SK-N-SH (cell line): ENCODE results near the gene RNF148. TPM values are rescaled to one million over a fixed set of nuclear protein-coding genes. Genes with fewer than 3 reads are reported as not detected.

Experiments
- CTCF ChIA-PET: fragments of 300-600, 350-600 bp; formaldehyde crosslinking; extraction: SDS; loops from one replicate; lab custom pipeline; 2021; lab: Yijun Ruan, JAX
- POLR2A ChIA-PET: fragments of 350-600 bp; sonication (Branson Sonifier 250); formaldehyde crosslinking; extraction: SDS; loops from one replicate; lab custom pipeline; 2020; ENCODE audit warnings: antibody characterized with exemption, inconsistent platforms; lab: Yijun Ruan, JAX
- DNase-seq: peaks from one replicate; pipeline ENCODE4 v3.0.0; 2012
- H2AFZ ChIP-seq: fragments of 200-600 bp; sonication (generic); 2 replicates; pipeline ENCODE4 v1.8.1; 2016; ENCODE audit warnings: antibody characterized with exemption, mild to moderate bottlenecking, low read depth
- H3F3A ChIP-seq: fragments of 200-600 bp; sonication (generic); replicated peaks from 2 replicates; pipeline ENCODE3; 2016; ENCODE audit warnings: antibody characterized with exemption, mild to moderate bottlenecking; ENCODE audit not compliant: insufficient read depth
- H3K27ac ChIP-seq, 2 experiments: fragments of 200-500 bp in 1 of 2; fragments of 200-600 bp in 1 of 2; sonication (Bioruptor generic) in 1 of 2; sonication (generic), shearing (Covaris generic) in 1 of 2; 2 replicates each; pipeline versions ENCODE4 v1.5.1 to v1.6.1; 2014 to 2016; ENCODE audit warnings: low read depth in 2 of 2, inconsistent platforms in 1 of 2, low read length in 1 of 2, mild to moderate bottlenecking in 1 of 2, mixed read lengths in 1 of 2
- H3K27me3 ChIP-seq: fragments of 200-600 bp; sonication (generic), shearing (Covaris generic); 2 replicates; pipeline ENCODE4 v1.6.1; 2016; ENCODE audit warnings: mixed run types; ENCODE audit not compliant: insufficient read depth
- H3K36me3 ChIP-seq, 2 experiments: fragments of 200-500 bp in 1 of 2; fragments of 200-600 bp in 1 of 2; sonication (Bioruptor generic) in 1 of 2; sonication (generic) in 1 of 2; replicated peaks in 1 of 2; 2 replicates each; pipeline versions ENCODE3 to v1.5.1; 2014 to 2016; ENCODE audit warnings: low read length in 1 of 2, mild to moderate bottlenecking in 1 of 2; ENCODE audit not compliant: insufficient read depth in 2 of 2, control insufficient read depth in 1 of 2
- H3K4me1 ChIP-seq, 2 experiments: fragments of 200-500 bp in 1 of 2; fragments of 200-600 bp in 1 of 2; sonication (Bioruptor generic) in 1 of 2; sonication (generic), shearing (Covaris generic) in 1 of 2; 2 replicates each; pipeline versions ENCODE4 v1.5.1 to v1.6.1; 2014 to 2016; ENCODE audit warnings: low read depth in 1 of 2, low read length in 1 of 2, mixed run types in 1 of 2; ENCODE audit not compliant: insufficient read depth in 2 of 2, control insufficient read depth in 1 of 2
- H3K4me2 ChIP-seq: fragments of 200-600 bp; sonication (generic), shearing (Covaris generic); 2 replicates; pipeline ENCODE4 v1.6.1; 2017; ENCODE audit warnings: mixed run types
- H3K4me3 ChIP-seq, 2 experiments: fragments of 200-500 bp in 1 of 2; fragments of 200-600 bp in 1 of 2; sonication (Bioruptor generic) in 1 of 2; sonication (generic), shearing (Covaris generic) in 1 of 2; 2 replicates each; pipeline versions ENCODE4 v1.5.1 to v1.8.1; 2014 to 2016; ENCODE audit warnings: low read depth in 2 of 2, inconsistent platforms in 1 of 2, low read length in 1 of 2, mild to moderate bottlenecking in 1 of 2, mixed read lengths in 1 of 2, moderate library complexity in 1 of 2
- H3K79me2 ChIP-seq: fragments of 200-600 bp; sonication (generic); 2 replicates; pipeline ENCODE4 v1.8.1; 2017; ENCODE audit warnings: mild to moderate bottlenecking; ENCODE audit not compliant: insufficient read depth
- H3K9ac ChIP-seq: fragments of 200-600 bp; sonication (generic); 2 replicates; pipeline ENCODE4 v1.6.1; 2017; ENCODE audit warnings: mixed run types
- H3K9me2 ChIP-seq: fragments of 200-600 bp; sonication (generic); 2 replicates; pipeline ENCODE4 v1.6.1; 2017; ENCODE audit warnings: mixed run types
- H3K9me3 ChIP-seq: fragments of 200-600 bp; sonication (generic); 2 replicates; pipeline ENCODE4 v1.6.1; 2017; ENCODE audit warnings: mixed run types, mild to moderate bottlenecking, moderate library complexity
- H4K20me1 ChIP-seq: fragments of 200-600 bp; sonication (generic); 2 replicates; pipeline ENCODE4 v1.6.1; 2017; ENCODE audit warnings: mild to moderate bottlenecking, mixed run types; ENCODE audit not compliant: insufficient read depth
- CHD2 ChIP-seq: fragments of 150-350 bp; IDR thresholded peaks from 2 replicates; pipeline ENCODE4 v1.6.1; 2018; ENCODE audit warnings: low read length; ENCODE audit not compliant: partially characterized antibody
- FOSL2 ChIP-seq: IDR thresholded peaks from 2 replicates; pipeline ENCODE4 v1.4.0; 2012; ENCODE audit warnings: low read depth, mild to moderate bottlenecking, moderate library complexity, borderline replicate concordance
- FOXM1 ChIP-seq: IDR thresholded peaks from 2 replicates; pipeline ENCODE4 v1.4.0; 2012; ENCODE audit warnings: low read depth, mild to moderate bottlenecking
- GABPA ChIP-seq: IDR thresholded peaks from 2 replicates; pipeline ENCODE4 v1.4.0; 2012; ENCODE audit warnings: low read depth, mild to moderate bottlenecking
- NFIC ChIP-seq: IDR thresholded peaks from 2 replicates; pipeline ENCODE4 v1.4.0; 2012; ENCODE audit warnings: borderline replicate concordance
- NRF1 ChIP-seq: IDR thresholded peaks from 2 replicates; pipeline ENCODE4 v1.6.1; 2012; ENCODE audit warnings: low read depth, mild to moderate bottlenecking, low read length
- POLR2AphosphoS5 ChIP-seq: IDR thresholded peaks from 2 replicates; pipeline ENCODE4 v1.6.1; 2012; ENCODE audit warnings: low read depth, low read length
- RFX5 ChIP-seq: IDR thresholded peaks from 2 replicates; pipeline ENCODE4 v1.6.1; 2012; ENCODE audit warnings: mild to moderate bottlenecking, improper control_type of control experiment, low read length
- RXRA ChIP-seq: IDR thresholded peaks from 2 replicates; pipeline ENCODE4 v1.4.0; 2012; ENCODE audit warnings: low read depth, mild to moderate bottlenecking, borderline replicate concordance
- SMC3 ChIP-seq: IDR thresholded peaks from 2 replicates; pipeline ENCODE4 v1.6.1; 2012; ENCODE audit warnings: low read depth, low read length, improper control_type of control experiment
- TAF1 ChIP-seq: IDR thresholded peaks from 2 replicates; pipeline ENCODE4 v1.6.1; 2012; ENCODE audit warnings: low read depth, mild to moderate bottlenecking, low read length, moderate library complexity, borderline replicate concordance
- WGBS: methylation state at CpG from one replicate; pipeline ENCODE4 v1.1.6; 2017; ENCODE audit warnings: low lambda C conversion rate; 5-methylcytosine and 5-hydroxymethylcytosine counted together
- polyA plus RNA-seq, 3 experiments: library from polyadenylated mRNA; depleted of rRNA; stranded (reverse); fragments of >200 nt; gene quantifications; 2 replicates each; pipeline ENCODE4 v1.2.3, GENCODE V29; 2012
- TF ChIP-seq, protein P1 (sequence below): IDR thresholded peaks from 2 replicates; pipeline ENCODE4 v1.4.0; 2012; ENCODE audit warnings: low read depth, borderline replicate concordance
- TF ChIP-seq, protein P2 (sequence below): IDR thresholded peaks from 2 replicates; pipeline ENCODE4 v1.4.0; 2012; ENCODE audit warnings: low read depth, borderline replicate concordance
- TF ChIP-seq, protein P3 (sequence below): fragments of 150-350 bp; IDR thresholded peaks from 2 replicates; pipeline ENCODE4 v1.6.1; 2016; ENCODE audit warnings: mild to moderate bottlenecking, low read depth, low read length

RNF148 gene
- polyA plus RNA-seq, 1 of the 3 experiments (the other 2 are of a cell fraction): not detected

DNA sequence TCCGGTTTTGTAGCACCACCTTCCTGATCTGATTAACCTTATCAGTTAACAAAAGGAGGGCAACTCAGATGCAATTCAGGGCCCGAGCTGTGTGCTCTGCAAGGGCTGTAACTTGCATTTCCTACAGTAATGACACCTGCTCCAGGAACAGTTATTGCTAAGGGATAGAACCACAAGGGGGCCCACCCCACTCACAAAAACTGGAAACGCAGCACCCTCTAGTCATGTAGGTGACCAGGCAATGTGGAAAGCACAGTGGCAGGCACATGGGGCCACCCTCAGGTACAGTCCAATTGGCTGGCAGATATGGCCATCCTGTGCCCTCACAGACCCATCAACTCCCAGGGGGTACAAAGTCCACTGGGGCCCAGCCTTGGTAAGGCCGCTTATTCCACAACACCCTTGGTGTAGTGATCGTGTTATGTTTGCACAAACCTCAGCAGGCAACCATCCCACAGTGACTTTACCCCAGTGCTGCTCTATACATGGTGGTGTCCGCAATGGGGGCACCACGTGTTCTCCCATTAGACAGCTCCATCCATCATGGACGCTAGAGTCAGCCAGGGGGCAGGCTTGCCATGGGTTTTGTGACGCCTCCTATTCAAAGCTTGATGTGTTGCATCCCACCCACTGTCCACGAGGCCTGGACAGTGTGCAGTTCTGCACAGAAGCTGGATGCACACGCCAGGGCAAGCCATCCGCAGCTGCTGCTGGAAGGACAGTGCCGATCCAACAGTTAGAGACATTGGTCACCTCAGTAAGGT lies 13.2 kb downstream of the RNF148 start:
- H3K9me2 ChIP-seq: no peaks in the 10 kb centered on the region
- H2AFZ ChIP-seq: no peak overlapping the region
- ChIA-PET POLR2A (no interaction called here), CTCF (no interaction called here)
- no peak overlapping the region for H3K27ac ChIP-seq
- no peaks in the 10 kb centered on the region for H3K79me2 ChIP-seq
- no peaks in the 10 kb centered on the region for H3K36me3 ChIP-seq
- H3K9me3 ChIP-seq: no peaks in the 10 kb centered on the region
- H3K4me3 ChIP-seq: no peak overlapping the region
- 11% methylated on average over 12 of the region's 13 CpGs for WGBS
- no peaks in the 10 kb centered on the region for H4K20me1 ChIP-seq
- H3K4me1 ChIP-seq: no peaks in the 10 kb centered on the region
- no peak overlapping the region for H3K4me2 ChIP-seq
- H3K9ac ChIP-seq: no peak overlapping the region
- H3F3A ChIP-seq: no peaks in the 10 kb centered on the region
- DNase-seq: no peak
- TF ChIP-seq POLR2AphosphoS5: no peak
- TF ChIP-seq, protein P1, sequence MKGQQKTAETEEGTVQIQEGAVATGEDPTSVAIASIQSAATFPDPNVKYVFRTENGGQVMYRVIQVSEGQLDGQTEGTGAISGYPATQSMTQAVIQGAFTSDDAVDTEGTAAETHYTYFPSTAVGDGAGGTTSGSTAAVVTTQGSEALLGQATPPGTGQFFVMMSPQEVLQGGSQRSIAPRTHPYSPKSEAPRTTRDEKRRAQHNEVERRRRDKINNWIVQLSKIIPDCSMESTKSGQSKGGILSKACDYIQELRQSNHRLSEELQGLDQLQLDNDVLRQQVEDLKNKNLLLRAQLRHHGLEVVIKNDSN: no peak
- no peak for TF ChIP-seq NFIC
- no peak for TF ChIP-seq RFX5
- TF ChIP-seq FOXM1: no peak
- no peak for TF ChIP-seq FOSL2
- TF ChIP-seq, protein P2, sequence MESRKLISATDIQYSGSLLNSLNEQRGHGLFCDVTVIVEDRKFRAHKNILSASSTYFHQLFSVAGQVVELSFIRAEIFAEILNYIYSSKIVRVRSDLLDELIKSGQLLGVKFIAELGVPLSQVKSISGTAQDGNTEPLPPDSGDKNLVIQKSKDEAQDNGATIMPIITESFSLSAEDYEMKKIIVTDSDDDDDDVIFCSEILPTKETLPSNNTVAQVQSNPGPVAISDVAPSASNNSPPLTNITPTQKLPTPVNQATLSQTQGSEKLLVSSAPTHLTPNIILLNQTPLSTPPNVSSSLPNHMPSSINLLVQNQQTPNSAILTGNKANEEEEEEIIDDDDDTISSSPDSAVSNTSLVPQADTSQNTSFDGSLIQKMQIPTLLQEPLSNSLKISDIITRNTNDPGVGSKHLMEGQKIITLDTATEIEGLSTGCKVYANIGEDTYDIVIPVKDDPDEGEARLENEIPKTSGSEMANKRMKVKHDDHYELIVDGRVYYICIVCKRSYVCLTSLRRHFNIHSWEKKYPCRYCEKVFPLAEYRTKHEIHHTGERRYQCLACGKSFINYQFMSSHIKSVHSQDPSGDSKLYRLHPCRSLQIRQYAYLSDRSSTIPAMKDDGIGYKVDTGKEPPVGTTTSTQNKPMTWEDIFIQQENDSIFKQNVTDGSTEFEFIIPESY: no peak
- TF ChIP-seq NRF1: no peak
- TF ChIP-seq RXRA: no peak
- TF ChIP-seq SMC3: no peak
- TF ChIP-seq TAF1: no peak
- TF ChIP-seq, protein P3, sequence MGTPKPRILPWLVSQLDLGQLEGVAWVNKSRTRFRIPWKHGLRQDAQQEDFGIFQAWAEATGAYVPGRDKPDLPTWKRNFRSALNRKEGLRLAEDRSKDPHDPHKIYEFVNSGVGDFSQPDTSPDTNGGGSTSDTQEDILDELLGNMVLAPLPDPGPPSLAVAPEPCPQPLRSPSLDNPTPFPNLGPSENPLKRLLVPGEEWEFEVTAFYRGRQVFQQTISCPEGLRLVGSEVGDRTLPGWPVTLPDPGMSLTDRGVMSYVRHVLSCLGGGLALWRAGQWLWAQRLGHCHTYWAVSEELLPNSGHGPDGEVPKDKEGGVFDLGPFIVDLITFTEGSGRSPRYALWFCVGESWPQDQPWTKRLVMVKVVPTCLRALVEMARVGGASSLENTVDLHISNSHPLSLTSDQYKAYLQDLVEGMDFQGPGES: no peak
- TF ChIP-seq, all 33 proteins: peak for 0
- H3K27me3 ChIP-seq: no peaks in the 10 kb centered on the region

DNA sequence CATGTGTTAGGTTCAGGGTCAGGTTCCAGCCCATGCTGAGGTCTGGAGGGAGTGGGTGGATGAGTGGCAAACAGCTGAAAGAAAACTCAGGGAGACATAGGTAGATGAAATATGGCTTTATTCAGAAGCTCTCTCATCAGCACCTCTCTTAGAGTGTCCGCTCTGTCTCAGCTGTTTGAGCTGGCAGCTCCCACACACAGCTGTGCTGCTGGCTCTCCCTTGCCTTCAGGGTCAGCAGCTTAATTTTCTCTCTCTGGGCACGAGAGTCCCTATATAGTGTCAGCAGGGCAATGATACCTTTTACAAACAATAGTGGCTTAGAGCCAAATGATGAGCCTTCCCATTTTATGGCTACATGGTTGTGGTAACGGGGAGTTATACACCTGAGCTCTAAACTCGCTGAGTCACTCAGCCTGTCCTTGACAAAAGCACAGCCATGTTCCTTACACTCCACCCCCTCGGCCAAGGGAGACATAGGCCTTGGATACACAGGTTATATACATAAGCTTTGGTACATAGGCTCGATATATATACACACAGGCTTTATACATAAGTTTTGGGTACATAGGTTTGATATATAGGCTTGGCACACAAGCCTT lies 14.2 kb downstream of the RNF148 start:
- H3K4me2 ChIP-seq: no peak overlapping the region
- no peaks in the 10 kb centered on the region for H3K36me3 ChIP-seq
- H4K20me1 ChIP-seq: no peaks in the 10 kb centered on the region
- H3F3A ChIP-seq: no peaks in the 10 kb centered on the region
- H3K4me3 ChIP-seq: no peak overlapping the region
- H3K9me2 ChIP-seq: no peaks in the 10 kb centered on the region
- CTCF ChIA-PET: interaction anchor here (1.8 kb wide), 1 partner anchor 11 kb away, joined by 4 read pairs; no protein-coding TSS in a partner anchor
- POLR2A ChIA-PET: no interaction called here
- no peaks in the 10 kb centered on the region for H3K9me3 ChIP-seq
- DNase-seq: no peak
- no peaks in the 10 kb centered on the region for H3K79me2 ChIP-seq
- H3K27me3 ChIP-seq: no peaks in the 10 kb centered on the region
- H2AFZ ChIP-seq: no peak overlapping the region
- TF ChIP-seq CHD2: no peak
- no peak for TF ChIP-seq GABPA
- TF ChIP-seq NFIC: no peak
- TF ChIP-seq RFX5: no peak
- WGBS: 5% methylated on average over 6 of the region's 6 CpGs
- H3K4me1 ChIP-seq: no peaks in the 10 kb centered on the region
- no peak overlapping the region for H3K27ac ChIP-seq
- no peak overlapping the region for H3K9ac ChIP-seq
